OCI-LY1 (cell line): ENCODE measurements around the gene NKAIN2.
"Not testable (repeated sequence)": the region's sequence is repeated elsewhere in the genome, so short reads cannot be mapped to it uniquely, and the experiment has no call there.

Experiments
- H2AFZ ChIP-seq: fragments of 200-600 bp; sonication (generic), shearing (Covaris generic); 2 replicates; pipeline ENCODE4 v1.6.0; 2014; ENCODE audit warnings: antibody characterized with exemption, mild to moderate bottlenecking, low read length
- H3F3A ChIP-seq: fragments of 200-600 bp; sonication (generic), shearing (Covaris generic); 2 replicates; pipeline ENCODE4 v1.6.0; 2014; ENCODE audit warnings: mild to moderate bottlenecking, antibody characterized with exemption, low read length, moderate library complexity; ENCODE audit not compliant: insufficient read depth
- H3K27ac ChIP-seq: fragments of 200-600 bp; sonication (generic); 2 replicates; pipeline ENCODE4 v1.5.1; 2014; ENCODE audit warnings: low read length, mixed run types, mild to moderate bottlenecking, low read depth; ENCODE audit not compliant: poor library complexity, severe bottlenecking
- H3K27me3 ChIP-seq: fragments of 200-600 bp; sonication (generic); 2 replicates; pipeline ENCODE4 v1.6.0; 2014; ENCODE audit warnings: antibody characterized with exemption, mild to moderate bottlenecking, low read length, moderate library complexity; ENCODE audit not compliant: insufficient read depth
- H3K36me3 ChIP-seq: fragments of 200-600 bp; sonication (generic); 2 replicates; pipeline ENCODE4 v1.6.1; 2014; ENCODE audit warnings: mild to moderate bottlenecking, antibody characterized with exemption, low read length, moderate library complexity, mixed read lengths; ENCODE audit not compliant: insufficient read depth
- H3K4me1 ChIP-seq: fragments of 200-600 bp; sonication (generic); 2 replicates; pipeline ENCODE4 v1.5.1; 2014; ENCODE audit warnings: mild to moderate bottlenecking, low read length, moderate library complexity; ENCODE audit not compliant: insufficient read depth, severe bottlenecking
- H3K4me2 ChIP-seq: fragments of 200-600 bp; sonication (generic), shearing (Covaris generic); 2 replicates; pipeline ENCODE4 v1.6.1; 2014; ENCODE audit warnings: low read length
- H3K4me3 ChIP-seq: fragments of 200-600 bp; sonication (generic); 2 replicates; pipeline ENCODE4 v1.5.1; 2014; ENCODE audit warnings: low read length, low read depth, mild to moderate bottlenecking, mixed read lengths; ENCODE audit not compliant: poor library complexity, severe bottlenecking
- H3K79me2 ChIP-seq: fragments of 200-600 bp; shearing (Covaris generic); 2 replicates; pipeline ENCODE4 v1.6.1; 2016; ENCODE audit warnings: mixed run types, low read length, mixed read lengths; ENCODE audit not compliant: insufficient read depth
- H3K9ac ChIP-seq: fragments of 200-600 bp; sonication (generic), shearing (Covaris generic); 2 replicates; pipeline ENCODE4 v1.6.1; 2014; ENCODE audit warnings: mild to moderate bottlenecking, low read length, mixed read lengths
- H3K9me2 ChIP-seq: fragments of 200-600 bp; sonication (generic), shearing (Covaris generic); 2 replicates; pipeline ENCODE4 v1.6.1; 2014; ENCODE audit warnings: low read depth, mild to moderate bottlenecking, low read length, mixed read lengths
- H3K9me3 ChIP-seq: fragments of 200-600 bp; shearing (Covaris generic); 2 replicates; pipeline ENCODE4 v1.6.1; 2014; ENCODE audit warnings: low read length, mixed read lengths
- H4K20me1 ChIP-seq: fragments of 200-600 bp; sonication (generic), shearing (Covaris generic); 2 replicates; pipeline ENCODE4 v1.6.0; 2016; ENCODE audit warnings: mild to moderate bottlenecking, low read length; ENCODE audit not compliant: insufficient read depth
- CTCF ChIP-seq: fragments of 200-600 bp; sonication (generic), shearing (Covaris generic); IDR thresholded peaks from 2 replicates; pipeline ENCODE4 v1.5.1; 2017; ENCODE audit warnings: mild to moderate bottlenecking, antibody characterized with exemption, low read length, moderate library complexity, mixed read lengths
- EZH2 ChIP-seq: fragments of 200-600 bp; sonication (generic), shearing (Covaris generic); IDR thresholded peaks from 2 replicates; pipeline ENCODE4 v1.8.0; 2017; ENCODE audit warnings: borderline replicate concordance, mixed run types, mild to moderate bottlenecking, antibody characterized with exemption, low read length, moderate library complexity, mixed read lengths

The NKAIN2 gene

DNA sequence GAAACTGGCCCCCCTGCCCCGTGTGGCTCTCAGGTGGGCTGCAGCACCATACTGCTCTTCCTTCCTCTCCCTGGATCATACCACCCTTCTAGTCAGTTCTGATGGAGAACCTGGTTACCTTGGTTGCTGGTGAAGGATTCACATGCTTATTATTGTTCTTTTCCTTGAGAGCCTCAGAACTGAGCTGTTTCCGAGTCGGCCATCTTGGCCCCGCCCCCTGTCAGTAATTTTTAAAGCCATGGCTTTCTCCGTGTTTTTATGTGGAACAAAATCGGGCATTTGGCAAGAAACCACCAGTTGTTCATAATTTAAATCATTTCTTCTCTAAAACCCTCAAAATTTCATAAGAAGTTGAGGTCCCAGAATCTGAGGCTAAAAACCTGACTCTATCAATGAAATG, 493.8 kb downstream of the NKAIN2 start:
- no peak overlapping the region for H3K9ac ChIP-seq
- no peaks in the 10 kb centered on the region for H3K27me3 ChIP-seq
- TF ChIP-seq CTCF = no peak
- TF ChIP-seq EZH2 = no peak
- no peaks in the 10 kb centered on the region for H3F3A ChIP-seq
- H3K9me2 ChIP-seq = no peaks in the 10 kb centered on the region
- no peaks in the 10 kb centered on the region for H3K4me1 ChIP-seq
- H3K79me2 ChIP-seq = no peaks in the 10 kb centered on the region
- H2AFZ ChIP-seq = no peak overlapping the region
- no peaks in the 10 kb centered on the region for H3K36me3 ChIP-seq
- peak overlapping the region; percentile 40; the same call in 1 of the 2 replicates for H3K4me2 ChIP-seq
- peak overlapping the region; percentile 5 for H3K4me3 ChIP-seq
- no peak overlapping the region for H3K27ac ChIP-seq
- no peaks in the 10 kb centered on the region for H3K9me3 ChIP-seq
- H4K20me1 ChIP-seq = no peaks in the 10 kb centered on the region

DNA sequence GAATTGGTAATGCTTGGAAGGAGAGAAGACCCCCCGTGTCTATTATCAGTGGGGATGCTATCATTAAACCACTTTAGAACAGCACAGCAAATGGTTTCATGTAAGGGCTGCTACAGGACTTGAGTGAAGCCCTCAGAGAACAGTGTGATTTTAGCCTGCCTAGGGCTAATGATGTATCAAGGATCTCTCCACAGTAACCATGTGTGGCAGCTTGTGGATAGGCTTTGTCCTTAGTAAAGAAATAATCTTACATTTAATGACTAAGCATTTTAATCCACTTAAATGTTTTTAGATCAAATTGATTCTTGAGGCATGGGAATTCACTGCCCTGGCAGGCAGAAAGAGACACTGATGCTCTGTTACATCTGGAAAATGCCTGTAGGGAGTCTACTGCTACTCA, 495.1 kb downstream of the NKAIN2 start:
- H3K79me2 ChIP-seq = no peaks in the 10 kb centered on the region
- H3K27me3 ChIP-seq = no peaks in the 10 kb centered on the region
- no peaks in the 10 kb centered on the region for H3K36me3 ChIP-seq
- TF ChIP-seq CTCF (no peak), EZH2 (no peak)
- H2AFZ ChIP-seq = no peak overlapping the region
- H3K9me2 ChIP-seq = no peaks in the 10 kb centered on the region
- H3K9me3 ChIP-seq = no peaks in the 10 kb centered on the region
- H3K9ac ChIP-seq = no peak overlapping the region
- no peak overlapping the region for H3K27ac ChIP-seq
- H3K4me2 ChIP-seq = no peak overlapping the region
- no peaks in the 10 kb centered on the region for H3F3A ChIP-seq
- H4K20me1 ChIP-seq = no peaks in the 10 kb centered on the region
- H3K4me1 ChIP-seq = no peaks in the 10 kb centered on the region
- H3K4me3 ChIP-seq = no peak overlapping the region

DNA sequence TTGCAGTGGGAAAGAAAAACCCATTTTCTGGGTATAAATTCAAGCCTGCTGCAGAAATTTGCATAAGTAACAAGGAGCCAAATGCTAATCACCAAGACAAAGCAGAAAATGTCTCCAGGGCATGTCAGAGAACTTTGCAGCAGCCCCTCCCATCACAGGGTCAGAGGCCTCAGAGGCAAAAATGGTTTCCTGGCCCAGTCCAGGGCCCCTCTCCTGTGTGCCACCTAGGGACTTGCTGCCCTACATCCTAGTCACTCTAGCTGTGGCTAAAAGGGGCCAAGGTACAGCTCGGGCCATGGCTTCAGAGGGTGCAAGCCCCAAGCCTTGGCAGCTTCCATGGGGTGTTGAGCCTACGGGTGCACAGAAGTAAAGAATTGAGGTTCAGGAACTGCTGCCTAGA, 497.2 kb downstream of the NKAIN2 start:
- not testable (repeated sequence) for H3K4me1 ChIP-seq, H3K9ac ChIP-seq, H3K36me3 ChIP-seq, H2AFZ ChIP-seq, H4K20me1 ChIP-seq, H3K9me2 ChIP-seq, H3K79me2 ChIP-seq, H3K27ac ChIP-seq, H3K9me3 ChIP-seq, H3K4me3 ChIP-seq, H3F3A ChIP-seq, H3K27me3 ChIP-seq, H3K4me2 ChIP-seq

DNA sequence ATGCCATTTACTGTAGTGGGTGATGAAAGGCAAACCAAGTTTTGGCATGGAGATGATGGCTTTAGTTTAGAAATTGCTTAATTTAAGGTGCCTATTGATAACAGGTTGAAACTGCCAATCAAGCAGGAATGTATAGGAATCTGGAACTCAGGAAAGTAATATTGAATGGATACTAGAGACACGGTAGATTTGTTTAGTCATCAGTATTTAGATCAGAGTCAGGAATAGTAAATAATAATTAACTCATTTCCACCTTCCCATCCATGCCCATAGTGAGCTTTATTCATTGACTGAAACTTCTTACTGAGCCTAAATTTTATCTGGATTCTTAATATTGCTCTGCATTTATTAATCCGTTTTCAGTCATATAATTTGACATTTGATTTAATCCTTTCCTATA, 500.3 kb downstream of the NKAIN2 start:
- no peaks in the 10 kb centered on the region for H3K36me3 ChIP-seq
- H3K4me1 ChIP-seq = no peaks in the 10 kb centered on the region
- H3K4me3 ChIP-seq = no peak overlapping the region
- no peaks in the 10 kb centered on the region for H3F3A ChIP-seq
- no peak overlapping the region for H2AFZ ChIP-seq
- no peaks in the 10 kb centered on the region for H3K9me3 ChIP-seq
- no peak overlapping the region for H3K27ac ChIP-seq
- no peaks in the 10 kb centered on the region for H3K79me2 ChIP-seq
- H4K20me1 ChIP-seq = no peaks in the 10 kb centered on the region
- no peak overlapping the region for H3K4me2 ChIP-seq
- no peak overlapping the region for H3K9ac ChIP-seq
- TF ChIP-seq EZH2 (no peak), CTCF (no peak)
- no peaks in the 10 kb centered on the region for H3K27me3 ChIP-seq
- H3K9me2 ChIP-seq = no peaks in the 10 kb centered on the region
